Stimulated activated naive CD8-positive, alpha-beta T cell treated with anti-CD3 and anti-CD28 coated beads, Interleukin-15, Interleukin-2, amounts not matched to agents 100 U/mL and 50 U/mL, for 24 hours (primary cell): ENCODE data around the gene BLTP3A.
"Not testable (repeated sequence)": the region's sequence is repeated elsewhere in the genome, so short reads cannot be mapped to it uniquely, and the experiment has no call there.

Experiments used
- ATAC-seq: fragments of 150-1000 bp; cut with Tn5 transposase; one replicate; pipeline ENCODE4 v1.10.0; 2021
- DNase-seq: peaks from one replicate; pipeline ENCODE4 v3.0.0; 2021

Gene BLTP3A, protein sequence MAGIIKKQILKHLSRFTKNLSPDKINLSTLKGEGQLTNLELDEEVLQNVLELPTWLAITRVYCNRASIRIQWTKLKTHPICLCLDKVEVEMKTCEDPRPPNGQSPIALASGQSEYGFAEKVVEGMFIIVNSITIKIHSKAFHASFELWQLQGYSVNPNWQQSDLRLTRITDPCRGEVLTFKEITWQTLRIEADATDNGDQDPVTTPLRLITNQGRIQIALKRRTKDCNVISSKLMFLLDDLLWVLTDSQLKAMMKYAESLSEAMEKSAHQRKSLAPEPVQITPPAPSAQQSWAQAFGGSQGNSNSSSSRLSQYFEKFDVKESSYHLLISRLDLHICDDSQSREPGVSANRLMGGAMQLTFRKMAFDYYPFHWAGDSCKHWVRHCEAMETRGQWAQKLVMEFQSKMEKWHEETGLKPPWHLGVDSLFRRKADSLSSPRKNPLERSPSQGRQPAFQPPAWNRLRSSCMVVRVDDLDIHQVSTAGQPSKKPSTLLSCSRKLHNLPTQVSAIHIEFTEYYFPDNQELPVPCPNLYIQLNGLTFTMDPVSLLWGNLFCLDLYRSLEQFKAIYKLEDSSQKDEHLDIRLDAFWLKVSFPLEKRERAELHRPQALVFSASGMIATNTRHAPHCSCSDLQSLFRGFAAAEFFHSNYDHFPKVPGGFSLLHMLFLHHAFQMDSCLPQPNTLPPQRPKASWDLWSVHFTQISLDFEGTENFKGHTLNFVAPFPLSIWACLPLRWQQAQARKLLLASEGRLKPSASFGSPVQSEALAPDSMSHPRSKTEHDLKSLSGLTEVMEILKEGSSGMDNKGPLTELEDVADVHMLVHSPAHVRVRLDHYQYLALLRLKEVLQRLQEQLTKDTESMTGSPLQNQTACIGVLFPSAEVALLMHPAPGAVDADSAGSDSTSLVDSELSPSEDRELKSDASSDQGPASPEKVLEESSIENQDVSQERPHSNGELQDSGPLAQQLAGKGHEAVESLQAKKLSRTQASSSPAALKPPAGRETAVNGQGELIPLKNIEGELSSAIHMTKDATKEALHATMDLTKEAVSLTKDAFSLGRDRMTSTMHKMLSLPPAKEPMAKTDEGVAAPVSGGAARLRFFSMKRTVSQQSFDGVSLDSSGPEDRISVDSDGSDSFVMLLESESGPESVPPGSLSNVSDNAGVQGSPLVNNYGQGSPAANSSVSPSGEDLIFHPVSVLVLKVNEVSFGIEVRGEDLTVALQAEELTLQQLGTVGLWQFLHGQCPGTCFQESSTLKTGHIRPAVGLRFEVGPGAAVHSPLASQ (N-terminal part only)

DNA sequence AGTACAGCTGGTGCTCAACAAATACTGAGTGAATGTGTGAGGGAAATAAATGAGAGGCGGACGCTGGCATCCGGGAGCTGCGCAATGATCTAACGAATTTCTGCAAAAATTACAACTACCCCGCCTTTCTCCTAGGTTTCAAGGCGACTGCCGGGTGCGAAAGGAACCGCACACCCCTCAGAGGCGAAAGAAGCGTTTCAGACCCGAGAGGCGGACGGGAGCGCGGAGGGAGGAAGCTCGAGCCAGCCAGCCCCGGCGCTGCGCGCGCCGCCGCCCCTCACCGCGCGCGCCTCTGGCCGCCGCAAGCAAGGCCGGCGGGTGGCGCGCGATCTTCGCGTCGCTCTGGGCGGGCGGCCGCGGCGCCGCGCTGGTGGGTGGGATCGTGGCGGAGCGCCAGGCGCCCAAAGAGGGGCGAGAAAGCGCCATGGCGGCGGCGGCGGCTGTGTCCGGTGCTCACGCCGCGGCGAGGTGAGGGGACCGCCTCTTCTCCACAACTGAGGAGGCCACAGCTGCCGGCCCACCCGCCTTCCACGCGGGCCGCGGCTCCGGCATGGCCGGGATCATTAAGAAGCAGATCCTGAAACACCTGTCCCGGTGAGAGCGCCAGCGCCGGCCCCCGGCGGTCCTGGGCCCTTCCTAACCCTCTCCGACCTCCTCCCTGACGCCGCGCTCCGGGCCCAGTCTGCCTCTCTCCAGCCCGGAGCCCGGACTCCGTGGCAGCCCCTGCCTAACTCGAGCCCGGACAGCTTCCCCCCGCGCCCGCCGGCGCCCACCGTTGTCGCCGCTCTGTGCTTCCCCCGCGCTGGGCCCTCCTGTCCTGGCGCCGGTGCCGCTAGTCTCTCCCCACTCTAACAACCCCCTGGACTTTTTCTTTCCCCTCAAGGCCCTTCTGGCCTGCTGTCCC lies at the start of gene BLTP3A:
BLTP3A (plus strand) TSS at position 383 of the 904 bp plus-strand sequence; CDS start at position 551, 168 bp downstream.
- DNase-seq (peak; percentile 85), ATAC-seq (peak; percentile 91)

DNA sequence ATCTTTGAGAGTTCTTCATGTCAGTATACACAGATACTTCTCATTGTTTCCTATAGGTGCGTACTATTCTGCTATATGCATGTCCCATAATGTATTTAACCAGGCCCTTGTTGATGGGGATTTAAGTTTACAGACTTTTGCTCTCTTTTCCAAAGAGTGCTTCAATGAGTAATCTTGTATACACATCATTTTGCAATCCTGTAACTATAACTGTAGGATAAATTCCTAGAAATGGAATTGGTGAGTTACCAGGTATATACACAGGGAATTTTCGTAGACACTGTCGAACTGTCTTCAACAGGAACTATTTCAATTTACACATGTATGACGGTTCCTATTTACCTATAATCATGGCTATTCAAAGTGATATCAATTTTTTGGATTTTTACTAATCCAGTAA lies 49.8 kb upstream of the BLTP3A start:
- DNase-seq (no peak), ATAC-seq (no peak)

DNA sequence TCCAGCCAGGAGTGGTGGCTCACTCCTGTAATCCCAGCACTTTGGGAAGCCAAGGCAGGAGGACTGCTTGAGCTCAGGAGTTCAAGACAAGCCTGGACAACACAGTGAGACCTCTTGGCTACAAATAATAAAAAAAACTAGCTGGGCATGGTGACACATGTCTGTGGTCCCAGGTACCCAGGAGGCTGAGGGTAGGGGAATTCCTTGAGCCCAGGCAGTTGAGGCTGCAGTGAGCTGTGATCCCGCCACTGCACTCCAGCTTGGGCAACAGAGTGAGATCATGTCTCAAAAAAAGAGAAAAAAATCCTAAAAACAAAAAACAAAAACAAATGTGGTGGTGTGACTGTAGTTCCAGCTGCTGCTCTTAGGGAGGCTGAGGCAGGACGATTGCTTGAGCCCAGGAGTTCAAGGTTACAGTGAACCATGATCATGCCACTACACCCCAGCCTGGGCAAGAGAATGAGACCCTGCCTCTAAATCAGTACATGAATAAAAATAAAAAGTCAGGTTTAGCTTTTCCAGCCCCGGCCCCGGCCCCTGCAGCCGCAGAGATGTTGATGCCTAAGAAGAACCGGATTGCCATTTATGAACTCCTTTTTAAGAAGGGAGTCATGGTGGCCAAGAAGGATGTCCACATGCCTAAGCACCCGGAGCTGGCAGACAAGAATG lies 48.1 kb upstream of the BLTP3A start:
- ATAC-seq, result peak; percentile 30
- DNase-seq, result no peak

DNA sequence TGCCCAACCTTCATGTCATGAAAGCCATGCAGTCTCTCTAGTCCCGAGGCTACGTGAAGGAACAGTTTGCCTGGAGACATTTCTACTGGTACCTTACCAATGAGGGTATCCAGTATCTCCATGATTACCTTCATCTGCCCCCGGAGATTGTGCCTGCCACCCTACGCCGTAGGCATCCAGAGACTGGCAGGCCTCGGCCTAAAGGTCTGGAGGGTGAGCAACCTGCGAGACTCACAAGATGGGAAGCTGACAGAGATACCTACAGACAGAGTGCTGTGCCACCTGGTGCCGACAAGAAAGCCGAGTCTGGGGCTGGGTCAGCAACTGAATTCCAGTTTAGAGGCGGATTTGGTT lies 47.6 kb upstream of the BLTP3A start:
- DNase-seq, ATAC-seq: not testable (repeated sequence)

DNA sequence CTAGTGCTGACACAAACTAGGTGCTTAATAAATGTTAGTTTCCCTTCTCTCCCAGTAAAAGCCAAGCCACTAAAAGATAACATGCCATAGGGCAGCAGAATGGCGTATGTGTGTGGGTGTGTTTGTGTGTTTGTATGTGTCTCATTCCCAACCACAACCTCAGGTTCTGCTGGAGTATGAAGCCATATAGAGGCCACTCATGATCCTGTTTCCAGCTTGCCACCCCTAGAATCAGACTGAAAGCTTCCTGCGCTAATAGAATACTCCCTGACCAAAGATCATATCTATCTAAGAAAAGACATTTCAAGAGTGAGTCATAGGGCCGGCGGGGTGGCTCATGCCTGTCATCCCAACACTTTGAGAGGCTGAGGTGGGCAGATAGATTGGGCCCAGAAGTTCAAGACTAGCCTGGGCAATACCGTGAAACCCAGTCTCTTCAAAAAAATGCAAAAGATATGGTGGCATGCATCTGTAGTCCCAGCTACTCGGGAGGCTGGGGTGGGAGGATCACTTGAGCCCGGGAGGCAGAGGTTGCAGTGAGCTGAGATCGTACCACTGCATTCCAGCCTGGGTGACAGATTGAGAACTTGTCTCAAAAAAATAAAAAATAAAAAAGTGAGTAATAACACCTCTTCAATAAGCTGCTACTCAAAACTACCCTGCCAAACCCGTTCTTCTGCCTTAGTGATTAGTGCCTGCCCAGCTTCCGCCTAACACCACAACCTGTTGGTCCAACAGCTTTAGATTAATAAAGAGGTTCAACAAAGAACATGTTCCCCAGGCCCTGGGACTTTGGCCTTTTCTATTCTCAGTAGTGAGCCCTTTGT lies 46.4 kb upstream of the BLTP3A start:
- ATAC-seq (peak; percentile 73), DNase-seq (peak; percentile 19)

DNA sequence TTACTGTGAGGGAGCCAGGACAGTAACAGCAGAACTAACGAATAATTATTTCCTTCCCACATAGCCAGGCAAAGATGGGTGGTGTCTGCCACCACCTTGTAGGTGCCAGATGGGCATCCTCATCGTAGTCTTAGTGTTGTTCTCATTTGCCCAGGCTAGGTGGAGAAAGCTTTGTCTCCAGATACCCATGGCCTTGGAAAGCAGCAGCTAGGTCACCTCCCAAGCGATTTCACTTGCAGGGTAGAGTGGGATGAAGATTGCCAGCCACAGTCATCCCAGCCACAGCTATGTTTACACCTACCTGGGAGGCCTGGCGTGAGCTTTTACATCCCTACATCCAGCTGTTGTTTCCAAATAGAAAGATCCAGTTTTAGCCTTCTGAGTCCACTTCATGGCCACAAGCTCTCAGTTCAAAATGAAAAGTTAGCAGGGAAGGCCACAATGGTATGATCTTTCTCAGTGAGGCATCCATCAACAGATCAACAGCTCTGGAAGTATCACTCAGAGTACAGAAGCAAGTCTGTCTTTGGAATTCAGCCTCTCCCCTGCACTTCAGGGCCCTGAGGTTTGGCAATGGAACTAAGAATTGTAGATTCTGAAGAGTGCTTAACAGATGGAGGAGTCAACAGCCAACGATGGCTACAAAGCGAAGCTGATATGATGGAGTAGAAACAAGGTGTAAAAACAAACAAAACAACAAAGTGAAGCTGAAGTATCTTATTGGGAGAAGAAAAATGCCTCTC lies 45.6 kb upstream of the BLTP3A start:
- ATAC-seq, result no peak
- DNase-seq, result no peak

DNA sequence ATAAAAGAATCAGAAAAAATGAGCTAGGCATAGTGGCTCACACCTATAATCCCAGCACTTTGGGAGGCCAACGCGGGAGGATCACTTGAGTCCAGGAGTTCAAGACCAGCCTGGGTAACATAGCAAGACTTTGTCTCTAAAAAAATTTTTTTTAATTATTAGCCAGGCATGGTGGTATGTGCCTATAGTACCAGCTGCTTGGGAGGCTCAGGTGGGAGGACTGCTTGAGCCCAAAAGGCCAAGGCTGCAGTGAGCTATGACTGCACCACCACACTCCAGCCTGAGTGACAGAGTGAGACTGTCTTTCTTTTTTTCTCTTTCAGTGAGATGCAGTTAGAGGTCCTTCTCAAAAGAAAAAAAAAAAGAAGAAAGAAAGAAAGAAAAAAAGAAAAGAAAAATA lies 43.1 kb upstream of the BLTP3A start:
- no peak for DNase-seq
- ATAC-seq, result no peak

DNA sequence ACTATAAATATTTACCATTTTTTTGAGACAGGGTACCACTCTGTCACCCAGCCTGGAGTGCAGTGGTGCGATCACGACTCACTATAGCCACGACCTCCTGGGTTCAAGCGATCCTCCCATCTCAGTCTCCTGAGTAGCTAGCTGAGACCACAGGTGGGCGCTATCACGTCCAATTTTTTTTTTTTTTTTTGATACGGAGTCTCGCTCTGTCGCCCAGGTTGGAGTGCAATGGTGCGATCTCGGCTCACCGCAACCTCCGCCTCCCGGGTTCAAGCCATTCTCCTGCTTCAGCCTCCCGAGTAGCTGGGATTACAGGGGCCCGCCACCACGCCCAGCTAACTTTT lies 35.4 kb upstream of the BLTP3A start:
- ATAC-seq (peak; percentile 33), DNase-seq (peak; percentile 52)

DNA sequence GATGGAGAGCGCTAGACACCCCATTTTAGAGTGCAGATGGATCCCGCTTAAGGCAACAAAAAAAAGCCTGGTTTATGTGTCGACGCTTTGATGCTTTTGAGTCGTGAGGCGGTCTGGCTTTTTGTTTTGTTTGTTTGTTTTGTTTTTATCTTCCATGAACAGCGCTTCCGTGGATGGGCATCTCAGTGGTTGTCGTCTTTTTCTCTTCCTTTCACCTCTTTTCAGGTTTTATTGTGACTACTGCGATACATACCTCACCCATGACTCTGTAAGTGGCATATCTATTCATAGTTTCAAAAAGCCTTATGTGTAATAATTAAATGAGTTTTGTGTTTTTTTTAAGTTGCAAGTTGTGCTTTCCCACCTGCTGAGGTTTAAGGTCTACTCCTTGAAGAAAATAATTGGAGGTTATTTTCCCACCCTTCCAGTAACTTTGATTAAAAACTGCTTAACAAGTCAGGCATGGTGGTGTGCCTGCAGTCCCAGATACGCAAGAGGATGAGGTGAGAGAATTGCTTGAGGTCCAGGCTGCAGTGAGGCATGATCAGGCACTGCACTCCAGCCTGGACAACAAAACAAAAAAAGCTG lies 34.1 kb upstream of the BLTP3A start:
- DNase-seq, result no peak
- ATAC-seq, result no peak

DNA sequence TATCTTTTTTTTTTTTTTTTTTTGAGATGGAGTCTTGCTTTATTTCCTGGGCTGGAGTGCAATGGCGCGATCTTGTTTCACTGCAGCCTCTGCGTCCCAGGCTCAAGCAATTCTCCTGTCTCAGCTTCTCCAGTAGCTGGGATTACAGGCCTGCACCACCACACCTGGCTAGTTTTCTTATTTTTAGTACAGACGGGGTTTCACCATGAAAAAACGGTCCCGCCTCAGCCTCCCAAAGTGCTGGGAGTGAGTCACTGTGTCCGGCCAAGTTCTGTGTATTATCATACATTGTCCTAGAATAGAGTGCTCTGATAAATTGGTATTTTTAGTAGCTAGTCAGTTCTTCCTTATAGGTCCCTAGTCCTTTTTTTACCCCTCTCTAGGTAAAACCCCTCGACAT lies 31.8 kb upstream of the BLTP3A start:
- ATAC-seq (no peak), DNase-seq (no peak)

DNA sequence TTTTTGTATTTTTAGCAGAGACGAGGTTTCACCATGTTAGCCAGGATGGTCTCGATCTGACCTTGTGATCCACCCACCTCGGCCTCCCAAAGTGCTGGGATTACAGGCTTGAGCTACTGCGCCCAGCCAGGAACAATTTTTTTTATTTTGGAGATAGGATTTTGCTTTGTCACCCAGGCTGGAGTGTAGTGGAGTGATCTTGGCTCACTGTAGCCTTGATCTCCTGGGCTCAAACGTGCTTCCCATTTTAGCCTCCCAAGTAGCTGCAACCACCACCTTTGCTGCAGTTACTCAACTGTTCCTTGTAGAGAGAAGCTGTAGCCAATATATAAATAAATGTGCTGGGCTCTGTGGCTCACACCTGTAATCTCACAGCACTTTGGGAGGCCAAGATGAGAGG lies 30.2 kb upstream of the BLTP3A start:
- not testable (repeated sequence) for DNase-seq, ATAC-seq

DNA sequence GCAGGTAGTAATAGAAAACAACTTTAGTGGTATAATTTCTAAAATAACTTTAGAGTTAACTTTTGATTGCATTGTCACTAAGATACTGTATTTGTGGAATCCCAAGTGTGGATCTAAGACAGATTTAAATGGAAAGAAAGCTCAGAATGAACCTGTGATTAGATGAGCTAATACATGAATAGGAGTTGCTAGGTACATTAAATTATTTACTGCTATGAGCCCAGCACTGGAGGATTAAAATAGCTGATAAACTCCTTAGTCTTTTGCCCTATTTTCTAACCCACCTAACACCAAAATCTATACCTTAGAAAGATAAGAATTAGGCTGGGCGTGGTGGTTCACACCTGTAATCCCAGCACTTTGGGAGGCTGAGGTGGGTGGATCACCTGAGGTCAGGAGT lies 23.7 kb upstream of the BLTP3A start:
- no peak for ATAC-seq
- DNase-seq, result no peak

DNA sequence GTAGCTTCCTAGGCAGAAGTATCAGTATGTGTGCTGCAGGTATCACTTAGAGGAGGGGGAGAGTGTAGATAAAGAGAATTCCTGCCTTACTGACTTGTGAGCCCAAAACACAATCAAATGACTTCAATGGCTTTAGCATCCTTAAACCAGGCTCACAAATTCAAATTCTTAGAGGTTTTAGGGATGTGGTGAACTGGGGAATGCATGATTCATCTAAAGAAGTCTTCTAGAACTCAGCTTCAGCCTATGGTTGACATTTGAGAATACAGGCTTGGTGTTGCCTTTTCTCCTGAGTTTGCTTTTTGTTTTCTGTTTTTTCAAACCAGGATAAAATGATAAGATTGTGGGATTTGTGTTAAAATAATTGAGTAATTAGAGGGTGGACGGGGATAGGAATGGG lies 20.2 kb upstream of the BLTP3A start:
- DNase-seq, result no peak

DNA sequence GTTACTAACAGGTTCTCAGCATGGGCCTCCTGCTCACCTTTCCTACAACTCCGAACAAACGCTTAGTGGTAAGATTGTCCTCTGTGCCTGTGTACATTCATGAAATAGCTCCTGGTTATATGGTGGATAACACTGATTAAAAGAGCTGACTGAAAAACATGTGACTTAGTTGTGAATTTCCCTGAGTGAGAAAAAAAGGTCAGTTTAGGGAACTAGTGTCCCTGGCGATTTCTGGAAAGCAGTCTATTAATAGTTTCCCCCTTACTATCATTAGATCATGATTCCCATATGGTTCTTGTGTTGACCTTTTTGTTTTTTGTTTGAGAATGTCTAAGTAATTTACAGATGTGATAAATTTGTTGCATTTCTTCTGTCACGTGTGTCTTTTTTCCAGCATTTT lies 18.9 kb upstream of the BLTP3A start:
- no peak for ATAC-seq
- DNase-seq, result no peak

More for the DNA sequence above, 20.2 kb upstream of the BLTP3A start:
- no peak for ATAC-seq

DNA sequence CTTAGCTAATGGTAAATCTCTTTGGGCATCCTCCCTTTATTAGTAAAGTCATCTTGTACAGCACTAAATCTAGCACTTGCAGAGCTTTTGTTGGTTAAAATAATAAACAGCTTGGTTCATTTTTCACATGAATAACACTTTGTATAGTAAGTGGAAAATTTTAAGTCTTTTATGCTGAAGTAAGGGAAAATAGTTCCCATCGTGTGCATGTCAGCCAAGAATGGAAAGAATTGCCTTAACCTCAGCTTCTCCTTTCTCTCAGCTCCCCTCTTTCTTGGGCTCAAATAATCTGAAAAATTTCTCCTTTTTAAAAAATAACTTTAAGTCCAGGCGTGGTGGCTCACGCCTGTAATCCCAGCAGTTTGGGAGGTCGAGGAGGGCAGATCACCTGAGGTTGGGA lies 18.0 kb upstream of the BLTP3A start:
- DNase-seq, result no peak
- no peak for ATAC-seq

DNA sequence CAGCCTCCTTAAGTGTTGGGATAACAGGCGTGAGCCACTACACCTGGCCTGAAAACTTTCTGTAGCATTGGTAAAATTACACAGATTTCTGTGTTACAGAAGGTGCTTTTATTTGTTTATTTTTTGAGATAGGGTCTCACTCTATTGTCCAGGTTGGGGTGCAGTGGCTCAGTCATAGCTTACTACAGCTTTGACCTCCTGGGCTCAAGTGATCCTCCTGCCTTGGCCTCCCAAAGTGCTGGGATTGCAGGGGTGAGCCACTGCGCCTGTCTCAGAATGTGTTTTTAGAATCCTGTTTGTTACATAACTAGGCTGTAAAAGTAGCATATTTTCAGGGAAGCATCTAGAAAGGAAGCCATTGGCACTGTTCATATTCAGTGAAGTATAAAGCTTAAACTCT lies 16.9 kb upstream of the BLTP3A start:
- no peak for ATAC-seq
- DNase-seq, result no peak

DNA sequence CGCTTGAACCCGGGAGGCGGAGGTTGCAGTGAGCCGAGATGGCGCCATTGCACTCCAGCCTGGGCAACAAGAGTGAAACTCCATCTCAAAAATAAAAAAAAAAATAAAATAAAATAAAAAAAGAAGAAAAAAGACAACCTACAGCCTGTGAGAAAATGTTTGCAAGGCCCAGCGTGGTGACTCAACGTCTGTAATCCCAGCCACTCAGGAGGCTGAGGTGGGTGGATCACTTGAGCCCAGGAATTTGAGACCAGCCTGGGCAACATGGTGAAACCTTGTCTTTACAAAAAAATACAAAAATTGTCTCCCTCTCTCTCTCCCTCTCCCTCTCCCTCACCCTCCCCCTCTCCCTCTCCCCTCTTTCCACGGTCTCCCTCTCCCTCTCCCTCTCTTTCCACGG lies 6.5 kb upstream of the BLTP3A start:
- not testable (repeated sequence) for ATAC-seq, DNase-seq

DNA sequence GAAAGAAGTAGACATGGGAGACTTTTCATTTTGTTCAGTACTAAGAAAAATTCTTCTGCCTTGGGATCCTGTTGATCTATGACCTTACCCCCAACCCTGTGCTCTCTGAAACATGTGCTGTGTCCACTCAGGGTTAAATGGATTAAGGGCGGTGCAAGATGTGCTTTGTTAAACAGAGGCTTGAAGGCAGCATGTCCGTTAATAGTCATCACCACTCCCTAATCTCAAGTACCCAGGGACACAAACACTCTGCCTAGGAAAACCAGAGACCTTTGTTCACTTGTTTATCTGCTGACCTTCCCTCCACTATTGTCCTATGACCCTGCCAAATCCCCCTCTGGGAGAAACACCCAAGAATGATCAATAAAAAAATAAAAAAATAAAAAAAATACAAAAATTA lies 4.7 kb upstream of the BLTP3A start:
- ATAC-seq, DNase-seq: not testable (repeated sequence)

DNA sequence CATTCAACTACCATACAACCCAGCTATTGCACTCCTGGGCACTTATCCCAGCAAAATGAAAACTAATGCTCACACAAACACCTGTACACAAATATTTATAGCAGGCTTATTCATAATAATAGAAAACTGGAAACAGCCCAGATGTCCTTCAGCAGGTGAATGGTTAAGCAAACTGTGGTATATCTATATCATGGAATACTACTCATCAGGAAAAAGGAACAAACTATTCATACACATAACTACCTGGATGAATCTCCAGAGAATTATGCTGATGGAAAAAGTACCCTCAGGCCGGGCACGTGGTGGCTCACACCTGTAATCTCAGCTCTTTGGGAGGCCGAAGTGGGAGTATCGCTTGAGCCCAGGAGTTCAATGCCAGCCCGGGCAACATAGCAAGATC lies 3.8 kb upstream of the BLTP3A start:
- no peak for DNase-seq
- no peak for ATAC-seq
